IPS-NIHi7 (cell line): ENCODE measurements around the gene TRAP1.
"Not testable (repeated sequence)": the region's sequence is repeated elsewhere in the genome, so short reads cannot be mapped to it uniquely, and the experiment has no call there.

Source experiments
- DNase-seq: peaks from one replicate; pipeline ENCODE4 v3.0.0; 2012; ENCODE audit warnings: mixed read lengths; ENCODE audit errors: extremely low spot score

TRAP1 gene

GRCh38 chr16:3736116-3736515, 18.8 kb upstream of the TRAP1 start:
- DNase-seq, result no peak

GRCh38 chr16:3735541-3735940, 18.2 kb upstream of the TRAP1 start:
- DNase-seq, result no peak

GRCh38 chr16:3734758-3735221, 17.5 kb upstream of the TRAP1 start:
- DNase-seq, result no peak

GRCh38 chr16:3734084-3734757, 16.9 kb upstream of the TRAP1 start:
- DNase-seq, result no peak

GRCh38 chr16:3732171-3732570, 14.8 kb upstream of the TRAP1 start:
- no peak for DNase-seq

- no peak for DNase-seq
Observed at GRCh38 chr16:3731126-3731935, 14.0 kb upstream of the TRAP1 start.

GRCh38 chr16:3730161-3731125, 13.1 kb upstream of the TRAP1 start:
- no peak for DNase-seq

GRCh38 chr16:3729161-3730112, 12.1 kb upstream of the TRAP1 start:
- no peak for DNase-seq

- no peak for DNase-seq
Observed at GRCh38 chr16:3728424-3729160, 11.3 kb upstream of the TRAP1 start.

- DNase-seq, result no peak
Observed at GRCh38 chr16:3727806-3728381, 10.6 kb upstream of the TRAP1 start.

GRCh38 chr16:3726021-3726687, 8.8 kb upstream of the TRAP1 start:
- DNase-seq, result no peak

- no peak for DNase-seq
Observed at GRCh38 chr16:3725276-3725675, 8.0 kb upstream of the TRAP1 start.

GRCh38 chr16:3722508-3722907, 5.2 kb upstream of the TRAP1 start:
- DNase-seq, result no peak

GRCh38 chr16:3720418-3720817, 3.1 kb upstream of the TRAP1 start:
- DNase-seq, result no peak

- DNase-seq, result no peak
Observed at GRCh38 chr16:3718628-3719027, 1.3 kb upstream of the TRAP1 start.

- no peak for DNase-seq
Observed at GRCh38 chr16:3718019-3718391, 681 bp upstream of the TRAP1 start.

- no peak for DNase-seq
Observed at GRCh38 chr16:3716831-3717234, 491 bp downstream of the TRAP1 start.

GRCh38 chr16:3715430-3715829, 1.9 kb downstream of the TRAP1 start:
- no peak for DNase-seq

- DNase-seq, result not testable (repeated sequence)
Observed at GRCh38 chr16:3714378-3714777, 2.9 kb downstream of the TRAP1 start.
